A673 (cell line): ENCODE data around the gene MTHFD1L. TPM values are rescaled to one million over a fixed set of nuclear protein-coding genes. Genes with fewer than 3 reads are reported as not detected.

ENCODE experiments used
- BruUV-seq: library from RNA; stranded (reverse); fragments of 400-500 nt; replicated peaks from 2 replicates; lab custom pipeline; 2021; lab: Mats Ljungman, UMichigan
- CTCF ChIA-PET: fragments of 300-600 bp; sonication (Branson Sonifier 250); formaldehyde crosslinking; loops from one replicate; lab custom pipeline; 2022; ENCODE audit warnings: antibody characterized with exemption; lab: Charles Lee
- POLR2A ChIA-PET: fragments of 300-600 bp; sonication (Branson Sonifier 250); formaldehyde crosslinking; loops from one replicate; lab custom pipeline; 2022; ENCODE audit warnings: antibody characterized with exemption; ENCODE audit not compliant: low non-redundant PET; lab: Charles Lee
- DNase-seq: peaks from one replicate; pipeline ENCODE4 v3.0.0-alpha.2; 2015; ENCODE audit warnings: low spot score
- H3K27ac ChIP-seq: fragments of 200-600 bp; sonication (generic); 2 replicates; pipeline ENCODE4 v1.5.1; 2016; ENCODE audit warnings: mixed run types, low read depth, mild to moderate bottlenecking, mixed read lengths, antibody characterized with exemption, low read length; ENCODE audit not compliant: poor library complexity, severe bottlenecking
- H3K27me3 ChIP-seq: fragments of 200-600 bp; sonication (generic); replicated peaks from 2 replicates; pipeline ENCODE4 v1.6.1; 2017; ENCODE audit warnings: mixed run types, low read depth, mild to moderate bottlenecking, mixed read lengths, antibody characterized with exemption, low read length; ENCODE audit not compliant: insufficient read depth, poor library complexity
- H3K36me3 ChIP-seq: fragments of 200-600 bp; sonication (generic); 2 replicates; pipeline ENCODE4 v1.6.1; 2016; ENCODE audit warnings: mixed run types, mild to moderate bottlenecking, mixed read lengths, antibody characterized with exemption, low read length; ENCODE audit not compliant: insufficient read depth, poor library complexity, severe bottlenecking
- H3K4me1 ChIP-seq: fragments of 200-600 bp; sonication (generic); 2 replicates; pipeline ENCODE4 v1.6.1; 2017; ENCODE audit warnings: mixed run types, mild to moderate bottlenecking, mixed read lengths, antibody characterized with exemption, low read length; ENCODE audit not compliant: insufficient read depth, poor library complexity, severe bottlenecking
- H3K4me3 ChIP-seq: fragments of 200-600 bp; sonication (generic); 2 replicates; pipeline ENCODE4 v1.5.1; 2016; ENCODE audit warnings: low read depth, mixed run types, mild to moderate bottlenecking, mixed read lengths, low read length; ENCODE audit not compliant: poor library complexity, severe bottlenecking
- H3K9me3 ChIP-seq: fragments of 200-600 bp; sonication (generic); 2 replicates; pipeline ENCODE4 v1.6.1; 2016; ENCODE audit warnings: mixed run types, low read depth, mild to moderate bottlenecking, mixed read lengths, antibody characterized with exemption, low read length; ENCODE audit not compliant: poor library complexity, severe bottlenecking
- CTCF ChIP-seq: fragments of 300-800, 200-600 bp; sonication (generic); conservative IDR thresholded peaks from 2 replicates; pipeline ENCODE4 v1.5.1; 2017; ENCODE audit warnings: low read depth, mild to moderate bottlenecking, antibody characterized with exemption, low read length, moderate library complexity, mixed read lengths
- EZH2 ChIP-seq: fragments of 200-600 bp; sonication (generic); IDR thresholded peaks from 2 replicates; pipeline ENCODE4 v1.6.1; 2017; ENCODE audit warnings: borderline replicate concordance, low read depth, mild to moderate bottlenecking, mixed read lengths, antibody characterized with exemption, low read length; ENCODE audit not compliant: poor library complexity, severe bottlenecking
- intact Hi-C: fragments of 100-400 bp; cut with micrococcal nuclease; formaldehyde crosslinking; loops from one replicate; pipeline ENCODE4 v1.10.0; 2022; ENCODE audit not compliant: unreplicated experiment
- total RNA-seq: library from RNA; stranded (reverse); gene quantifications from 2 replicates; pipeline ENCODE4 v1.2.3, GENCODE V29; 2021

Gene MTHFD1L
- total RNA-seq, 1 experiment from 2014 or later, result 78.7 TPM

- intact Hi-C loops, result no loop called here
- Histone ChIP-seq H3K27ac (peak overlapping the region; percentile 45), H3K36me3 (peaks cover 46% of the 10 kb centered on the region), H3K4me1 (peaks cover 18% of the 10 kb centered on the region), H3K4me3 (no peak overlapping the region), H3K9me3 (no peaks in the 10 kb centered on the region), H3K27me3 (no peaks in the 10 kb centered on the region)
- TSS peak; percentile 14 for BruUV-seq
- POLR2A ChIA-PET, result interaction anchor here (0.7 kb wide), 1 partner anchor 542 kb away, joined by 3 read pairs; no protein-coding TSS in a partner anchor
- TF ChIP-seq CTCF (no peak), EZH2 (no peak)
- CTCF ChIA-PET, result no interaction called here
- no peak for DNase-seq
These were observed 22.6 kb downstream of the MTHFD1L start for GRCh38 chr6:150887978-150888563.

GRCh38 chr6:150890346-150890745 lies 24.8 kb downstream of the MTHFD1L start:
- CTCF ChIA-PET, result no interaction called here
- Histone ChIP-seq H3K27me3 (no peaks in the 10 kb centered on the region), H3K9me3 (no peaks in the 10 kb centered on the region), H3K4me1 (peaks cover 23% of the 10 kb centered on the region), H3K36me3 (peaks cover 39% of the 10 kb centered on the region), H3K27ac (no peak overlapping the region), H3K4me3 (no peak overlapping the region)
- intact Hi-C loops, result loop anchor here (5.0 kb wide), 1 partner anchor 587 kb away; no protein-coding TSS in a partner anchor
- DNase-seq, result no peak
- POLR2A ChIA-PET, result no interaction called here
- BruUV-seq, result no TSS peak
- no peak for TF ChIP-seq CTCF
- no peak for TF ChIP-seq EZH2

- H3K27ac ChIP-seq, result no peak overlapping the region
- POLR2A ChIA-PET, result no interaction called here
- peaks cover 25% of the 10 kb centered on the region for H3K36me3 ChIP-seq
- no peaks in the 10 kb centered on the region for H3K27me3 ChIP-seq
- H3K4me3 ChIP-seq, result no peak overlapping the region
- H3K4me1 ChIP-seq, result peaks cover 24% of the 10 kb centered on the region
- CTCF ChIA-PET, result interaction anchor here (0.5 to 2.6 kb wide), 13 partner anchors 10 to 1451 kb away, joined by 3 to 50 read pairs (median 4); no protein-coding TSS in a partner anchor
- H3K9me3 ChIP-seq, result no peaks in the 10 kb centered on the region
- TF ChIP-seq EZH2 (no peak), CTCF (peak; percentile 91)
- intact Hi-C loops, result loop anchor here (1.0 to 5.0 kb wide), 3 partner anchors 432 to 585 kb away; no protein-coding TSS in a partner anchor
- DNase-seq, result peak; percentile 81
- no TSS peak for BruUV-seq
These were observed 26.5 kb downstream of the MTHFD1L start for GRCh38 chr6:150891888-150892485.
